Panc1 (cell line): ENCODE measurements around the gene ZBTB12.

Source experiments
- POLR2AphosphoS5 ChIP-seq: IDR thresholded peaks from 2 replicates; pipeline ENCODE4 v1.6.1; 2012; ENCODE audit warnings: mild to moderate bottlenecking, low read depth, low read length, moderate library complexity
- SIN3A ChIP-seq: IDR thresholded peaks from 2 replicates; pipeline ENCODE4 v1.6.1; 2012; ENCODE audit warnings: low read depth, mild to moderate bottlenecking, low read length, moderate library complexity, borderline replicate concordance; ENCODE audit not compliant: insufficient read depth
- TCF7L2 ChIP-seq: IDR thresholded peaks from 2 replicates; pipeline ENCODE4 v1.6.1; 2011; ENCODE audit warnings: mild to moderate bottlenecking, low read depth, low read length, inconsistent platforms
- TF ChIP-seq, protein P1 (sequence below): fragments of 450-650 bp; IDR thresholded peaks from 2 replicates; pipeline ENCODE4 v1.5.1; 2017; ENCODE audit warnings: mild to moderate bottlenecking
- TF ChIP-seq, protein P2 (sequence below), 2 experiments: IDR thresholded peaks; 2 replicates each; pipeline ENCODE4 v1.6.1; 2011 to 2012; ENCODE audit warnings: low read depth in 2 of 2, control low read depth in 1 of 2, low read length in 1 of 2, mild to moderate bottlenecking in 1 of 2, moderate library complexity in 1 of 2; ENCODE audit not compliant: insufficient read depth in 1 of 2

GRCh38 chr6:31877651-31878161 lies 24.2 kb downstream of the ZBTB12 start:
- TF ChIP-seq, protein P1, sequence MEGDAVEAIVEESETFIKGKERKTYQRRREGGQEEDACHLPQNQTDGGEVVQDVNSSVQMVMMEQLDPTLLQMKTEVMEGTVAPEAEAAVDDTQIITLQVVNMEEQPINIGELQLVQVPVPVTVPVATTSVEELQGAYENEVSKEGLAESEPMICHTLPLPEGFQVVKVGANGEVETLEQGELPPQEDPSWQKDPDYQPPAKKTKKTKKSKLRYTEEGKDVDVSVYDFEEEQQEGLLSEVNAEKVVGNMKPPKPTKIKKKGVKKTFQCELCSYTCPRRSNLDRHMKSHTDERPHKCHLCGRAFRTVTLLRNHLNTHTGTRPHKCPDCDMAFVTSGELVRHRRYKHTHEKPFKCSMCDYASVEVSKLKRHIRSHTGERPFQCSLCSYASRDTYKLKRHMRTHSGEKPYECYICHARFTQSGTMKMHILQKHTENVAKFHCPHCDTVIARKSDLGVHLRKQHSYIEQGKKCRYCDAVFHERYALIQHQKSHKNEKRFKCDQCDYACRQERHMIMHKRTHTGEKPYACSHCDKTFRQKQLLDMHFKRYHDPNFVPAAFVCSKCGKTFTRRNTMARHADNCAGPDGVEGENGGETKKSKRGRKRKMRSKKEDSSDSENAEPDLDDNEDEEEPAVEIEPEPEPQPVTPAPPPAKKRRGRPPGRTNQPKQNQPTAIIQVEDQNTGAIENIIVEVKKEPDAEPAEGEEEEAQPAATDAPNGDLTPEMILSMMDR: no peak
- TF ChIP-seq, protein P2, sequence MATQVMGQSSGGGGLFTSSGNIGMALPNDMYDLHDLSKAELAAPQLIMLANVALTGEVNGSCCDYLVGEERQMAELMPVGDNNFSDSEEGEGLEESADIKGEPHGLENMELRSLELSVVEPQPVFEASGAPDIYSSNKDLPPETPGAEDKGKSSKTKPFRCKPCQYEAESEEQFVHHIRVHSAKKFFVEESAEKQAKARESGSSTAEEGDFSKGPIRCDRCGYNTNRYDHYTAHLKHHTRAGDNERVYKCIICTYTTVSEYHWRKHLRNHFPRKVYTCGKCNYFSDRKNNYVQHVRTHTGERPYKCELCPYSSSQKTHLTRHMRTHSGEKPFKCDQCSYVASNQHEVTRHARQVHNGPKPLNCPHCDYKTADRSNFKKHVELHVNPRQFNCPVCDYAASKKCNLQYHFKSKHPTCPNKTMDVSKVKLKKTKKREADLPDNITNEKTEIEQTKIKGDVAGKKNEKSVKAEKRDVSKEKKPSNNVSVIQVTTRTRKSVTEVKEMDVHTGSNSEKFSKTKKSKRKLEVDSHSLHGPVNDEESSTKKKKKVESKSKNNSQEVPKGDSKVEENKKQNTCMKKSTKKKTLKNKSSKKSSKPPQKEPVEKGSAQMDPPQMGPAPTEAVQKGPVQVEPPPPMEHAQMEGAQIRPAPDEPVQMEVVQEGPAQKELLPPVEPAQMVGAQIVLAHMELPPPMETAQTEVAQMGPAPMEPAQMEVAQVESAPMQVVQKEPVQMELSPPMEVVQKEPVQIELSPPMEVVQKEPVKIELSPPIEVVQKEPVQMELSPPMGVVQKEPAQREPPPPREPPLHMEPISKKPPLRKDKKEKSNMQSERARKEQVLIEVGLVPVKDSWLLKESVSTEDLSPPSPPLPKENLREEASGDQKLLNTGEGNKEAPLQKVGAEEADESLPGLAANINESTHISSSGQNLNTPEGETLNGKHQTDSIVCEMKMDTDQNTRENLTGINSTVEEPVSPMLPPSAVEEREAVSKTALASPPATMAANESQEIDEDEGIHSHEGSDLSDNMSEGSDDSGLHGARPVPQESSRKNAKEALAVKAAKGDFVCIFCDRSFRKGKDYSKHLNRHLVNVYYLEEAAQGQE (IDR thresholded peaks at IDR 0.05; ENCODE audit: insufficient read depth in 1 of 2, low read depth in 2 of 2, low read length in 1 of 2): no peak
- no peak for TF ChIP-seq POLR2AphosphoS5
- no peak for TF ChIP-seq SIN3A
- no peak for TF ChIP-seq TCF7L2
